Natural killer cell (primary cell): Measurements from ENCODE around the gene PFDN4. TPM values are rescaled to one million over a fixed set of nuclear protein-coding genes. Genes with fewer than 3 reads are reported as not detected.

ENCODE experiments used
- ATAC-seq, 3 donors: fragments of 150-1000 bp in 2 of 3; fragments of 200-7000 bp in 1 of 3; cut with Tn5 transposase; 1 replicate in 1 of 3; 2 replicates in 2 of 3; pipeline ENCODE4 v1.10.0; 2021; ENCODE audit warnings: mild to moderate bottlenecking in 2 of 3, moderate library complexity in 2 of 3
- DNase-seq, 2 donors: peaks; one replicate each; pipeline versions ENCODE4 v3.0.0 to v3.0.0-alpha.2; 2013 to 2021; ENCODE audit warnings: mixed read lengths in 1 of 2
- H3K27ac ChIP-seq: one replicate; pipeline ENCODE4 v1.5.1; 2013; ENCODE audit warnings: mild to moderate bottlenecking, low read length
- H3K27me3 ChIP-seq: one replicate; pipeline ENCODE4 v1.6.1; 2013; ENCODE audit warnings: low read length; ENCODE audit not compliant: control insufficient read depth, insufficient read depth
- H3K36me3 ChIP-seq: one replicate; pipeline ENCODE4 v1.6.1; 2013; ENCODE audit warnings: low read length; ENCODE audit not compliant: control insufficient read depth, insufficient read depth
- H3K4me1 ChIP-seq: one replicate; pipeline ENCODE4 v1.6.1; 2013; ENCODE audit warnings: low read length; ENCODE audit not compliant: control insufficient read depth, insufficient read depth
- H3K4me3 ChIP-seq: one replicate; pipeline ENCODE4 v1.5.1; 2013; ENCODE audit warnings: low read length
- H3K9me3 ChIP-seq: one replicate; pipeline ENCODE4 v1.6.1; 2013; ENCODE audit warnings: low read length; ENCODE audit not compliant: control insufficient read depth, insufficient read depth
- H3K27ac Mint-ChIP-seq, 2 donors: one replicate each; pipeline ENCODE4 v1.8.0; 2022; ENCODE audit warnings: mild to moderate bottlenecking in 2 of 2, mixed read lengths in 2 of 2, moderate library complexity in 1 of 2
- H3K27me3 Mint-ChIP-seq, 2 donors: one replicate each; pipeline ENCODE4 v1.8.0; 2022; ENCODE audit warnings: low read depth in 2 of 2, mixed read lengths in 2 of 2
- H3K36me3 Mint-ChIP-seq: one replicate; pipeline ENCODE4 v1.8.0; 2022; ENCODE audit warnings: mixed read lengths
- H3K4me1 Mint-ChIP-seq, 2 donors: one replicate each; pipeline ENCODE4 v1.8.0; 2022; ENCODE audit warnings: mixed read lengths in 2 of 2
- H3K4me3 Mint-ChIP-seq: one replicate; pipeline ENCODE4 v1.8.0; 2022; ENCODE audit warnings: mild to moderate bottlenecking, moderate library complexity, mixed read lengths
- H3K9me3 Mint-ChIP-seq, 2 donors: one replicate each; pipeline ENCODE4 v1.8.0; 2022; ENCODE audit warnings: mixed read lengths in 2 of 2
- WGBS: methylation state at CpG from one replicate; pipeline ENCODE4 v1.1.7; 2013; ENCODE audit warnings: missing lambda C conversion rate; ENCODE audit not compliant: insufficient coverage; 5-methylcytosine and 5-hydroxymethylcytosine counted together
- intact Hi-C: fragments of 100-400 bp; cut with micrococcal nuclease; formaldehyde crosslinking; loops from one replicate; pipeline ENCODE4 v1.14.2; 2022
- total RNA-seq, 4 donors: library from RNA; stranded (reverse); fragments of 120-200 nt in 1 of 4; gene quantifications; one replicate each; pipeline versions ENCODE4 v1.2.3 to v1.2.4, GENCODE V29; 2013 to 2022
- TF ChIP-seq, protein P1 (sequence below): fragments of 200-600 bp; IDR thresholded peaks from one replicate; pipeline ENCODE4 v1.8.0; 2022; ENCODE audit warnings: antibody characterized with exemption

Gene PFDN4, protein sequence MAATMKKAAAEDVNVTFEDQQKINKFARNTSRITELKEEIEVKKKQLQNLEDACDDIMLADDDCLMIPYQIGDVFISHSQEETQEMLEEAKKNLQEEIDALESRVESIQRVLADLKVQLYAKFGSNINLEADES
- total RNA-seq: 10 to 100 TPM; 16.5 to 22.2 (median 17.1) TPM
- total RNA-seq (2013): 48.2 TPM

DNA sequence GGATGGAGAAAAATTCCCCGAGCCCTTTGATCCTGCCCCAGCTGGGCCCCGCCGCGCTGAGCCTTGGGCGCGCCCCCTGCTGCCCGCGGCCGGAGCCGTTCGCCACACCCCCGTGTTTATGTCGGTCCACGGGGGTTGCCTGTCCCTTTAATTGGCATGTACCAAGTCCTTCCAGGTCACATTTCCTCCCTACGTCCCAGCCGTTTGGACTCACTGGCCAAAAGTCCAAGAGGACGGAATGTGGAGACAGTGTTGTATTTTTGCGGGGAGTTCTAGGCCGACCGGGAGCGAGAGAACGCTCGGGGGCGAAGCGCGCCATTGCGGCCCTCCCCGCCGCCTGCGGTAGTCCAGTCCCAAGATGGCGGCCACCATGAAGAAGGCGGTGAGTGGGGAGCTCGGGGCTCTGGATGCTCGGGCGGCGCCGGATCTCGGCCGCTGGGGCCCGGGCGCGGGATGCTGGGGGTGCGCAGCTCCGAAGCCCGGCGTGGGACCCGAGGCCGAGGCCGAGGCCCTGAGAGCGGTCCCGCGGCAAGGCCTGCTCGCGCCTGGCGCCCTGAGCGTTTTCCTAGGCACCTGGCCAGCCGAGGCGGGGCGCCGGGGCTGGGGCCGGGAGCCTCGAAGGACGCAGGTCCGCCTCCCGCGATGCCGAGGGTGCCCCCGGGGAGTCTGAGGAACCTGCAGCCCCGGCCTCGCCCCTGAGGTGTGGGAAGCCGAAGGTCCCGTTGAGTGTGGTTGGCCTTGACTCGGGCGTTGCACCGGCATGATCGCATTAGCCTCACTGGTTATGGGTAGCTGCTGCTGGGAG lies at the start of gene PFDN4:
TSS of gene PFDN4 (plus strand) at position 345 of the 805 bp plus-strand sequence. CDS start at position 359, 14 bp downstream.
- Histone ChIP-seq H3K27ac (peak within 1 kb of the TSS; percentile 96), H3K27me3 (no peaks in the 10 kb centered on the region), H3K4me3 (peak within 1 kb of the TSS; percentile 74), H3K36me3 (no peaks in the 10 kb centered on the region), H3K4me1 (peaks cover 11% of the 10 kb centered on the region), H3K9me3 (no peaks in the 10 kb centered on the region)
- peak within 1 kb of the TSS; percentile 93 for H3K4me3 Mint-ChIP-seq
- WGBS: under 1% methylated on average over 76 of the region's 76 CpGs
- no peaks in the 10 kb centered on the region for H3K27me3 Mint-ChIP-seq
- intact Hi-C loops: loop anchor here (10.0 kb wide), 1 partner anchor 437 kb away; no protein-coding TSS in a partner anchor
- TF ChIP-seq, protein P1, sequence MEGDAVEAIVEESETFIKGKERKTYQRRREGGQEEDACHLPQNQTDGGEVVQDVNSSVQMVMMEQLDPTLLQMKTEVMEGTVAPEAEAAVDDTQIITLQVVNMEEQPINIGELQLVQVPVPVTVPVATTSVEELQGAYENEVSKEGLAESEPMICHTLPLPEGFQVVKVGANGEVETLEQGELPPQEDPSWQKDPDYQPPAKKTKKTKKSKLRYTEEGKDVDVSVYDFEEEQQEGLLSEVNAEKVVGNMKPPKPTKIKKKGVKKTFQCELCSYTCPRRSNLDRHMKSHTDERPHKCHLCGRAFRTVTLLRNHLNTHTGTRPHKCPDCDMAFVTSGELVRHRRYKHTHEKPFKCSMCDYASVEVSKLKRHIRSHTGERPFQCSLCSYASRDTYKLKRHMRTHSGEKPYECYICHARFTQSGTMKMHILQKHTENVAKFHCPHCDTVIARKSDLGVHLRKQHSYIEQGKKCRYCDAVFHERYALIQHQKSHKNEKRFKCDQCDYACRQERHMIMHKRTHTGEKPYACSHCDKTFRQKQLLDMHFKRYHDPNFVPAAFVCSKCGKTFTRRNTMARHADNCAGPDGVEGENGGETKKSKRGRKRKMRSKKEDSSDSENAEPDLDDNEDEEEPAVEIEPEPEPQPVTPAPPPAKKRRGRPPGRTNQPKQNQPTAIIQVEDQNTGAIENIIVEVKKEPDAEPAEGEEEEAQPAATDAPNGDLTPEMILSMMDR: peak; percentile 74
- no peaks in the 10 kb centered on the region for H3K36me3 Mint-ChIP-seq
- DNase-seq (peak; percentile 77 to 87), ATAC-seq (peak; percentile 92 to 94 (median 94))
- H3K27ac Mint-ChIP-seq: peak within 1 kb of the TSS; percentile 97 to 98
- peaks cover 22 to 28% of the 10 kb centered on the region in 2 donors for H3K4me1 Mint-ChIP-seq
- no peaks in the 10 kb centered on the region for H3K9me3 Mint-ChIP-seq

DNA sequence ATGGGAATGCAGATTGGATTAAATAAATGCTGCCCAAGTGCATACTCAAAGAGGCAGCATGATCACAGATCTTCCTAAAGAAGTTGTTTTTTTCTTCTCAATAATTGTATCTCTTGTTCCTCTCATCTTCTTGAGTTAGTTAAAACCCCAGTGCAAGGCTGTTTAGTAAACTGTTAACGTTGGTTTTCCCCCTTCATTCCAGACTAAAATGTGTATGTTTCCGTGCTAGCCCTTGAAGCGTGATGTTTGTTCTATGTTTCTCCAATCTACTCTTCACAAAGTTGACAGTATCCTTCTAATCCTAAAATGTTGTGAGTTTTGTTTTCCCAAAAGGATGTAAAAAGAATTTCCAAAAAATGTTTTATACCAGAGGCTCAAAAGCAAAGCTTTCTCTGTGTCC lies 49.7 kb upstream of the PFDN4 start:
- Histone ChIP-seq H3K27me3 (no peaks in the 10 kb centered on the region), H3K36me3 (no peaks in the 10 kb centered on the region), H3K27ac (no peak overlapping the region), H3K9me3 (no peaks in the 10 kb centered on the region), H3K4me1 (no peaks in the 10 kb centered on the region), H3K4me3 (no peak overlapping the region)
- TF ChIP-seq, protein P1: no peak
- intact Hi-C loops: no loop called here
- Mint-ChIP-seq H3K4me3 (no peak overlapping the region), H3K4me1 (no peaks in the 10 kb centered on the region), H3K9me3 (no peaks in the 10 kb centered on the region), H3K27me3 (peaks cover 17 to 42% of the 10 kb centered on the region in 2 donors), H3K27ac (no peak overlapping the region), H3K36me3 (no peaks in the 10 kb centered on the region)
- DNase-seq (no peak), ATAC-seq (no peak)
- 88% methylated on average over 2 of the region's 3 CpGs for WGBS

DNA sequence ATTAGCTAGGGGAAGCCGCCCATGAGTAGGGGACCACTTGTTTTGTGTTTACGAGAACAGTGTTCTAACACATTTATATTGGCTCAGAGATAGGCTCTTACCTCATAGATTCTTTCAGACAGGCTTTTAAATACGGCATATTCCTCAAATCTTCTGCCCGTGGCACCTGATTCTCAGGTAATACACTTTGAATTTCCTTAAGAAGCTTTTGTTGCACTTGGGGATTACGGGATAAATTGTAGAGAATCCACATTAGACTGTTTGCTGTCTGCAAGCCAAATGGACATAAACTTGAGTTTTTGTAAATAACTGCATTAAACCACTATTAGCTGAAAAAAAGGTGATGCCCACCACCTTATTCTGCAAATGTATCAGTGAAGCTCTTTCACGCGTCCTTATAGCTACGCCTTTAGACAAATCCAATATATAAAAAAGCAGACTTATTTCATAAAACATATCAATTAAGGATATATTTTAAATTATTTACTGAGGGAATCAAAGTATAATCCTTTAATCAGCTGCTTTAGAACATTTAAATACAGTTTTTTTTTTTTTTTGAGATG lies 49.0 kb upstream of the PFDN4 start:
- no peaks in the 10 kb centered on the region for H3K9me3 ChIP-seq
- H3K36me3 Mint-ChIP-seq: no peaks in the 10 kb centered on the region
- no peak overlapping the region for H3K27ac Mint-ChIP-seq
- H3K4me3 ChIP-seq: no peak overlapping the region
- H3K4me1 ChIP-seq: no peaks in the 10 kb centered on the region
- intact Hi-C loops: no loop called here
- H3K27ac ChIP-seq: no peak overlapping the region
- ATAC-seq (no peak), DNase-seq (no peak)
- H3K9me3 Mint-ChIP-seq: no peaks in the 10 kb centered on the region
- peaks cover 17 to 42% of the 10 kb centered on the region in 2 donors for H3K27me3 Mint-ChIP-seq
- H3K4me1 Mint-ChIP-seq: no peaks in the 10 kb centered on the region
- no peaks in the 10 kb centered on the region for H3K36me3 ChIP-seq
- no peak overlapping the region for H3K4me3 Mint-ChIP-seq
- WGBS: 75% methylated on average over 5 of the region's 8 CpGs
- H3K27me3 ChIP-seq: no peaks in the 10 kb centered on the region
- TF ChIP-seq, protein P1: no peak
